Mesenchymal stem cell (in vitro differentiated cells and primary cell): ENCODE results near the gene NUMA1.
A peak's percentile ranks its signal among the peaks of the same experiment; 100 is the strongest.

Experiments used
- DNase-seq: peaks from one replicate; pipeline ENCODE4 v3.0.0-alpha.2; 2013
- H2AFZ ChIP-seq: one replicate; pipeline ENCODE4 v1.6.1; 2013; ENCODE audit warnings: low read depth, mild to moderate bottlenecking, control low read depth, inconsistent platforms, low read length, moderate library complexity
- H2AK5ac ChIP-seq: 2 replicates; pipeline ENCODE4 v1.6.1; 2013; ENCODE audit warnings: low read length, moderate library complexity, mild to moderate bottlenecking, inconsistent platforms; ENCODE audit not compliant: severe bottlenecking
- H2BK120ac ChIP-seq: one replicate; pipeline ENCODE4 v1.6.1; 2013; ENCODE audit warnings: low read depth, mild to moderate bottlenecking, inconsistent platforms, low read length, moderate library complexity
- H2BK12ac ChIP-seq, 2 experiments: one replicate each; pipeline ENCODE4 v1.6.1; 2013; ENCODE audit warnings: inconsistent platforms in 2 of 2, low read length in 2 of 2, mild to moderate bottlenecking in 2 of 2, moderate library complexity in 2 of 2, control low read depth in 1 of 2
- H2BK15ac ChIP-seq: one replicate; pipeline ENCODE4 v1.6.1; 2013; ENCODE audit warnings: mild to moderate bottlenecking, low read depth, inconsistent platforms; ENCODE audit not compliant: poor library complexity, severe bottlenecking
- H2BK5ac ChIP-seq: 2 replicates; pipeline ENCODE4 v1.6.1; 2013; ENCODE audit warnings: low read depth, mild to moderate bottlenecking, low read length, control low read depth, inconsistent platforms; ENCODE audit not compliant: poor library complexity, severe bottlenecking
- H3K14ac ChIP-seq, 2 experiments: one replicate each; pipeline ENCODE4 v1.6.1; 2013; ENCODE audit warnings: inconsistent platforms in 2 of 2, low read length in 2 of 2, control low read depth in 1 of 2, mild to moderate bottlenecking in 1 of 2, moderate library complexity in 1 of 2
- H3K18ac ChIP-seq, 2 experiments: one replicate each; pipeline ENCODE4 v1.6.1; 2013; ENCODE audit warnings: inconsistent platforms in 2 of 2, low read length in 2 of 2, control low read depth in 1 of 2, low read depth in 1 of 2, mild to moderate bottlenecking in 1 of 2
- H3K23ac ChIP-seq, 2 experiments: one replicate each; pipeline ENCODE4 v1.6.1; 2013; ENCODE audit warnings: inconsistent platforms in 2 of 2, low read length in 2 of 2, mild to moderate bottlenecking in 2 of 2, moderate library complexity in 2 of 2, control low read depth in 1 of 2
- H3K27ac ChIP-seq: 2 replicates; pipeline ENCODE4 v1.5.1; 2013; ENCODE audit warnings: mild to moderate bottlenecking, moderate library complexity, low read length, control low read depth, inconsistent platforms; ENCODE audit not compliant: poor library complexity, severe bottlenecking
- H3K27me3 ChIP-seq, 2 experiments: 2 replicates each; pipeline versions ENCODE4 v1.6.1 to v1.7.0; 2013; ENCODE audit warnings: low read length in 2 of 2, mild to moderate bottlenecking in 2 of 2, moderate library complexity in 2 of 2, control low read depth in 1 of 2, inconsistent platforms in 1 of 2; ENCODE audit not compliant: control insufficient read depth in 1 of 2, insufficient read depth in 1 of 2
- H3K36me3 ChIP-seq, 2 experiments: 2 replicates each; pipeline versions ENCODE4 v1.6.1 to v1.7.0; 2013; ENCODE audit warnings: low read length in 2 of 2, control low read depth in 1 of 2, inconsistent platforms in 1 of 2, low read depth in 1 of 2, mild to moderate bottlenecking in 1 of 2; ENCODE audit not compliant: insufficient read depth in 2 of 2, control insufficient read depth in 1 of 2
- H3K4ac ChIP-seq, 2 experiments: one replicate each; pipeline ENCODE4 v1.6.1; 2013; ENCODE audit warnings: inconsistent platforms in 2 of 2, low read length in 2 of 2, mild to moderate bottlenecking in 2 of 2, moderate library complexity in 2 of 2, control low read depth in 1 of 2, low read depth in 1 of 2
- H3K4me1 ChIP-seq: 2 replicates; pipeline ENCODE4 v1.6.1; 2013; ENCODE audit warnings: low read depth, low read length, control low read depth; ENCODE audit not compliant: control insufficient read depth, insufficient read depth
- H3K4me2 ChIP-seq: 2 replicates; pipeline ENCODE4 v1.6.1; 2013; ENCODE audit warnings: low read length, mild to moderate bottlenecking, inconsistent platforms; ENCODE audit not compliant: poor library complexity, severe bottlenecking
- H3K4me3 ChIP-seq, 2 experiments: 2 replicates each; pipeline versions ENCODE4 v1.5.1 to v1.7.0; 2013; ENCODE audit warnings: low read length in 2 of 2, mild to moderate bottlenecking in 2 of 2, control low read depth in 1 of 2, low read depth in 1 of 2; ENCODE audit not compliant: insufficient read depth in 1 of 2
- H3K79me1 ChIP-seq: replicated peaks from 2 replicates; pipeline ENCODE4 v1.6.1; 2013; ENCODE audit warnings: mild to moderate bottlenecking, control low read depth, low read length, inconsistent platforms; ENCODE audit not compliant: poor library complexity, severe bottlenecking
- H3K9ac ChIP-seq: 2 replicates; pipeline ENCODE4 v1.7.0; 2013; ENCODE audit warnings: mild to moderate bottlenecking, low read length, moderate library complexity
- H3K9me3 ChIP-seq: 2 replicates; pipeline ENCODE4 v1.7.0; 2013; ENCODE audit warnings: mild to moderate bottlenecking, low read length; ENCODE audit not compliant: control insufficient read depth
- H4K8ac ChIP-seq: one replicate; pipeline ENCODE4 v1.6.1; 2013; ENCODE audit warnings: inconsistent platforms, mild to moderate bottlenecking, low read length, moderate library complexity
- H4K91ac ChIP-seq: one replicate; pipeline ENCODE4 v1.6.1; 2013; ENCODE audit warnings: mild to moderate bottlenecking, low read length, inconsistent platforms
- WGBS: methylation state at CpG from one replicate; pipeline ENCODE4 v1.1.7; 2013; ENCODE audit warnings: mixed read lengths; 5-methylcytosine and 5-hydroxymethylcytosine counted together

NUMA1 gene

GRCh38 chr11:72005347-72006260 lies 74.7 kb downstream of the NUMA1 start:
- Histone ChIP-seq H3K36me3 (peaks cover 93 to 97% of the 10 kb centered on the region in 2 experiments), H2BK15ac (no peak overlapping the region), H3K79me1 (peaks cover 26% of the 10 kb centered on the region), H3K23ac (no peak overlapping the region), H3K9me3 (no peaks in the 10 kb centered on the region), H2BK5ac (no peak overlapping the region), H3K4me3 (no peak overlapping the region), H2AK5ac (no peak overlapping the region), H2BK12ac (no peak overlapping the region), H2AFZ (no peak overlapping the region), H3K27ac (no peak overlapping the region), H3K18ac (no peak overlapping the region), H3K27me3 (no peaks in the 10 kb centered on the region), H4K8ac (no peak overlapping the region), H3K9ac (no peak overlapping the region), H3K14ac (no peak overlapping the region), H2BK120ac (no peak overlapping the region), H3K4ac (no peak overlapping the region), H3K4me1 (peaks cover 17% of the 10 kb centered on the region), H4K91ac (peak overlapping the region; percentile 53), H3K4me2 (no peak overlapping the region)
- no peak for DNase-seq
- WGBS, result 96% methylated on average over 20 of the region's 20 CpGs

- no peak overlapping the region for H2BK15ac ChIP-seq
- no peaks in the 10 kb centered on the region for H3K9me3 ChIP-seq
- H2BK120ac ChIP-seq, result no peak overlapping the region
- no peak overlapping the region for H3K4me2 ChIP-seq
- peaks cover 22% of the 10 kb centered on the region for H3K79me1 ChIP-seq
- no peak overlapping the region for H2BK12ac ChIP-seq
- H4K91ac ChIP-seq, result no peak overlapping the region
- H3K27me3 ChIP-seq, result no peaks in the 10 kb centered on the region
- H4K8ac ChIP-seq, result no peak overlapping the region
- no peak overlapping the region for H3K23ac ChIP-seq
- H2BK5ac ChIP-seq, result no peak overlapping the region
- no peak overlapping the region for H2AFZ ChIP-seq
- H3K4me3 ChIP-seq, result no peak overlapping the region
- DNase-seq, result no peak
- H2AK5ac ChIP-seq, result no peak overlapping the region
- H3K36me3 ChIP-seq, result peaks cover 91 to 95% of the 10 kb centered on the region in 2 experiments
- H3K4ac ChIP-seq, result no peak overlapping the region
- H3K4me1 ChIP-seq, result peaks cover 20% of the 10 kb centered on the region
- no peak overlapping the region for H3K9ac ChIP-seq
- no peak overlapping the region for H3K14ac ChIP-seq
- no peak overlapping the region for H3K18ac ChIP-seq
- H3K27ac ChIP-seq, result no peak overlapping the region
- 96% methylated on average over 16 of the region's 16 CpGs for WGBS
Observed at GRCh38 chr11:72004515-72005346, 75.6 kb downstream of the NUMA1 start.

- no peaks in the 10 kb centered on the region for H3K27me3 ChIP-seq
- WGBS, result 98% methylated on average over 14 of the region's 20 CpGs
- peaks cover 20% of the 10 kb centered on the region for H3K79me1 ChIP-seq
- H3K14ac ChIP-seq, result no peak overlapping the region
- no peak overlapping the region for H2AK5ac ChIP-seq
- H3K9ac ChIP-seq, result no peak overlapping the region
- H2BK15ac ChIP-seq, result no peak overlapping the region
- H3K4ac ChIP-seq, result no peak overlapping the region
- H3K23ac ChIP-seq, result no peak overlapping the region
- peaks cover 29% of the 10 kb centered on the region for H3K4me1 ChIP-seq
- no peak overlapping the region for H2BK5ac ChIP-seq
- no peak for DNase-seq
- H4K91ac ChIP-seq, result no peak overlapping the region
- no peak overlapping the region for H2BK120ac ChIP-seq
- H3K9me3 ChIP-seq, result no peaks in the 10 kb centered on the region
- no peak overlapping the region for H3K4me3 ChIP-seq
- H3K18ac ChIP-seq, result no peak overlapping the region
- no peak overlapping the region for H3K27ac ChIP-seq
- no peak overlapping the region for H3K4me2 ChIP-seq
- H4K8ac ChIP-seq, result no peak overlapping the region
- no peak overlapping the region for H2BK12ac ChIP-seq
- H2AFZ ChIP-seq, result no peak overlapping the region
- peaks cover 83 to 90% of the 10 kb centered on the region in 2 experiments for H3K36me3 ChIP-seq
Observed at GRCh38 chr11:72003776-72004171, 76.6 kb downstream of the NUMA1 start.
